K562 (cell line): ENCODE measurements around the gene CRTC3. TPM values are rescaled to one million over a fixed set of nuclear protein-coding genes. Genes with fewer than 3 reads are reported as not detected.

Experiments
- ATF6 ChIP-seq: sonication (generic); formaldehyde crosslinking; IDR thresholded peaks from 2 replicates; pipeline ENCODE4 v1.4.0; 2020; ENCODE audit warnings: mild to moderate bottlenecking, missing genetic modification reagents
- BHLHE40 ChIP-seq: IDR thresholded peaks from 2 replicates; pipeline ENCODE4 v1.6.1; 2011; ENCODE audit warnings: low read length, improper control_type of control experiment
- CBFB ChIP-seq: sonication (generic); formaldehyde crosslinking; IDR thresholded peaks from 2 replicates; pipeline ENCODE4 v1.4.0; 2020; ENCODE audit warnings: mild to moderate bottlenecking, missing genetic modification reagents
- ILK ChIP-seq: fragments of 450-650 bp; IDR thresholded peaks from 2 replicates; pipeline ENCODE4 v1.6.1; 2016; ENCODE audit warnings: missing genetic modification characterization, low read depth, mild to moderate bottlenecking, missing compliant biosample characterization, moderate library complexity, borderline replicate concordance
- KLF1 ChIP-seq: fragments of 450-650 bp; IDR thresholded peaks from 2 replicates; pipeline ENCODE4 v1.6.1; 2016; ENCODE audit warnings: missing genetic modification characterization, missing compliant biosample characterization
- LCOR ChIP-seq: sonication (generic); formaldehyde crosslinking; IDR thresholded peaks from 2 replicates; pipeline ENCODE4 v1.8.0; 2022; ENCODE audit warnings: mild to moderate bottlenecking, missing genetic modification reagents
- MAFF ChIP-seq: IDR thresholded peaks from 2 replicates; pipeline ENCODE4 v1.6.1; 2012; ENCODE audit warnings: low read length, improper control_type of control experiment
- MEF2D ChIP-seq: conservative IDR thresholded peaks from 2 replicates; pipeline ENCODE4 v1.6.1; 2016; ENCODE audit warnings: low read depth, missing genetic modification characterization, missing compliant biosample characterization
- NBN ChIP-seq: fragments of 450-650 bp; IDR thresholded peaks from 2 replicates; pipeline ENCODE4 v1.6.1; 2016; ENCODE audit warnings: low read depth, mild to moderate bottlenecking
- NKRF ChIP-seq: fragments of 450-650 bp; IDR thresholded peaks from 2 replicates; pipeline ENCODE4 v1.6.1; 2016; ENCODE audit warnings: borderline replicate concordance
- SETDB1 ChIP-seq: IDR thresholded peaks from one replicate; pipeline ENCODE4 v1.6.1; 2012; ENCODE audit warnings: low read length, control low read depth, inconsistent platforms
- SMARCA4 ChIP-seq: fragments of 450-650 bp; IDR thresholded peaks from 2 replicates; pipeline ENCODE4 v1.6.1; 2016
- TSC22D4 ChIP-seq: fragments of 450-650 bp; IDR thresholded peaks from 2 replicates; pipeline ENCODE4 v1.6.1; 2016; ENCODE audit warnings: missing genetic modification characterization, missing biosample characterization, control low read depth
- U2AF1 ChIP-seq: fragments of 200-400 bp; formaldehyde crosslinking; optimal IDR thresholded peaks from 2 replicates; pipeline ENCODE3; 2017; ENCODE audit warnings: mild to moderate bottlenecking, low read depth, low read length, moderate library complexity
- ZBTB17 ChIP-seq: fragments of 450-650 bp; formaldehyde crosslinking; IDR thresholded peaks from 2 replicates; pipeline ENCODE4 v1.4.0; 2020; ENCODE audit warnings: mild to moderate bottlenecking
- ZBTB2 ChIP-seq: fragments of 450-650 bp; IDR thresholded peaks from 2 replicates; pipeline ENCODE4 v1.6.1; 2016; ENCODE audit warnings: antibody characterized with exemption
- ZNF311 ChIP-seq: fragments of 250-450 bp; sonication (Bioruptor Pico); IDR thresholded peaks from 2 replicates; pipeline ENCODE4 v1.4.0; 2020; ENCODE audit warnings: mild to moderate bottlenecking, moderate library complexity
- ZNF445 ChIP-seq: fragments of 250-450 bp; sonication (Bioruptor Pico); IDR thresholded peaks from 2 replicates; pipeline ENCODE4 v1.4.0; 2020; ENCODE audit warnings: low read depth, mild to moderate bottlenecking, moderate library complexity
- ZNF518B ChIP-seq: fragments of 250-450 bp; sonication (Bioruptor Pico); IDR thresholded peaks from 2 replicates; pipeline ENCODE4 v1.5.0; 2021; ENCODE audit warnings: mild to moderate bottlenecking, moderate library complexity
- ZZZ3 ChIP-seq: fragments of 450-650 bp; IDR thresholded peaks from 2 replicates; pipeline ENCODE4 v1.6.1; 2016; ENCODE audit warnings: antibody characterized with exemption, mild to moderate bottlenecking, moderate library complexity
- polyA plus RNA-seq, 8 experiments: library from polyadenylated mRNA; depleted of rRNA in 4 of 8; stranded (reverse) in 5 of 8; unstranded in 3 of 8; fragments of >200 nt; fragmentation: Nextera tagmentation in 2 of 8; fragmentation: Illumina TruSeq in 1 of 8; extraction: Ambion mirVana in 2 of 8; extraction: Trizol in 1 of 8; gene quantifications; 2 replicates each; pipeline versions ENCODE4 v1.2.1 to v1.2.3, GENCODE V29; 2011 to 2014; ENCODE audit warnings: inconsistent platforms in 1 of 8, missing spikeins in 1 of 8
- total RNA-seq, 7 experiments: library from RNA; depleted of rRNA in 6 of 7; stranded (reverse); fragments of >200 nt in 6 of 7; fragmentation: Illumina TruSeq in 2 of 7; extraction: Trizol in 2 of 7; gene quantifications; 2 replicates each; pipeline versions ENCODE4 v1.2.1 to v1.2.3, GENCODE V29; 2011 to 2021; ENCODE audit warnings: low replicate concordance in 1 of 7

CRTC3 gene
- total and polyA plus RNA-seq, 9 of the 15 experiments (the other 6 are each of a cell fraction or from before 2014, with no cell fraction given) = 1.2 to 19.0 (median 11.6) TPM

- peak; percentile 96 for TF ChIP-seq ZNF518B (CRISPR knock-in tag)
- TF ChIP-seq NBN = no peak; the same call in 1 of the 2 replicates
- TF ChIP-seq TSC22D4 (tag) = no peak
- peak; percentile 99 for TF ChIP-seq ZBTB17 (CRISPR knock-in tag)
- TF ChIP-seq CBFB (CRISPR knock-in tag) = peak; percentile 64; the same call in 1 of the 2 replicates
- peak; percentile 39; the same call in 1 of the 2 replicates for TF ChIP-seq ATF6
- peak; percentile 84 for TF ChIP-seq SMARCA4
- TF ChIP-seq MEF2D (tag) = peak; percentile 100
- peak; percentile 100 for TF ChIP-seq ZNF311 (CRISPR knock-in tag)
- peak; percentile 86 for TF ChIP-seq BHLHE40
- TF ChIP-seq ILK (tag) = peak; percentile 99
- peak; percentile 99 for TF ChIP-seq KLF1
- TF ChIP-seq MAFF = no peak
- no peak for TF ChIP-seq NKRF
- peak; percentile 67; the same call in 1 of the 2 replicates for TF ChIP-seq LCOR
- TF ChIP-seq U2AF1 = no peak
- TF ChIP-seq ZZZ3 = no peak
- peak; percentile 94 for TF ChIP-seq ZBTB2
- TF ChIP-seq SETDB1 = no peak
- peak; percentile 99 for TF ChIP-seq ZNF445 (CRISPR knock-in tag)
These were observed 118.7 kb downstream of the CRTC3 start (continued) for GRCh38 chr15:90648137-90649070.
